HL-60 (cell line): ENCODE results near the gene SLC25A47.

Experiments used
- GABPA ChIP-seq: IDR thresholded peaks from 2 replicates; pipeline ENCODE4 v1.6.1; 2012; ENCODE audit warnings: low read depth
- POLR2AphosphoS5 ChIP-seq: IDR thresholded peaks from 2 replicates; pipeline ENCODE4 v1.6.1; 2012; ENCODE audit warnings: low read depth
- REST ChIP-seq: IDR thresholded peaks from 2 replicates; pipeline ENCODE4 v1.6.1; 2012; ENCODE audit warnings: low read depth; ENCODE audit not compliant: insufficient replicate concordance
- SPI1 ChIP-seq: IDR thresholded peaks from 2 replicates; pipeline ENCODE4 v1.6.1; 2012; ENCODE audit warnings: low read depth, mild to moderate bottlenecking, borderline replicate concordance
- TF ChIP-seq, protein P1 (sequence below): IDR thresholded peaks from one replicate; pipeline ENCODE4 v1.5.1; 2011; ENCODE audit warnings: low read length, control low read depth, inconsistent platforms; ENCODE audit not compliant: insufficient read depth

DNA sequence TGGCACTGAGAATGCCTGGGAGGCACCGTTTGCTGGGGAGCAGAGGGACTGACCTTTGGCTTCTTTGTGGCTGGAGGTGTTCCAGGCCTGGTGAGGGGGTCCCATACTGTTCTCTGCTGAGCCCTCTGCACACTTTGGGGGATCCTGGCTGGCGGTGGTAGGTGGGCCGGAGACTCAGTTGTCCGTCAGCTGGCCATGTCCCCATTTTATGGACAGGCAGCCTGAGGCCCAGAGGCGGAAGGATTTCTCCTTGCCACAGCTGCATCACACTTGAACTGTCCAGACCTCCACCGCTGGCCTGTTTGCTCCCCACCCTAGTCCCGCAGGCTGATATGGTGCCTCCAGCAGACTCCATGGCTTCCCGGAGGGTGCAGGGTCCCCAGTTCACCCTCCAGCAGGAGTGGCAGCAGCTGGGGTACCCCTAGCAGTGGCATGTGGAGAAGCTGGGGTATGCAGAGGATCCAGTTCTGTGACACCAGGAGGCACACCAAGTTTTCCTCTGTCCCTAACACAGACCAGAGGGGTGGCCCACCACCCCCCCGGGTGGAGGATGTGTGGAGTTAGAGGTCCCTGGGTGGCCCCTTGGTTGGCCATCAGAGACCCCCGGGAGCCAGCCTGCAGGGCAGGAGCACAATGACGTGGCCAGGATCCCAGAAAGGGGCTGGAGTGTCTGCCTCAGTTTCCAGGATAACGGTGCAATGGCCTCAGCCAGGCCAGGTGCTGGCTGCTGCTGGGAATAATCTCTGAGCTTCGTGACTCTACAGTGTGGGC is 31.6 kb upstream of the SLC25A47 start:
- TF ChIP-seq, protein P1, sequence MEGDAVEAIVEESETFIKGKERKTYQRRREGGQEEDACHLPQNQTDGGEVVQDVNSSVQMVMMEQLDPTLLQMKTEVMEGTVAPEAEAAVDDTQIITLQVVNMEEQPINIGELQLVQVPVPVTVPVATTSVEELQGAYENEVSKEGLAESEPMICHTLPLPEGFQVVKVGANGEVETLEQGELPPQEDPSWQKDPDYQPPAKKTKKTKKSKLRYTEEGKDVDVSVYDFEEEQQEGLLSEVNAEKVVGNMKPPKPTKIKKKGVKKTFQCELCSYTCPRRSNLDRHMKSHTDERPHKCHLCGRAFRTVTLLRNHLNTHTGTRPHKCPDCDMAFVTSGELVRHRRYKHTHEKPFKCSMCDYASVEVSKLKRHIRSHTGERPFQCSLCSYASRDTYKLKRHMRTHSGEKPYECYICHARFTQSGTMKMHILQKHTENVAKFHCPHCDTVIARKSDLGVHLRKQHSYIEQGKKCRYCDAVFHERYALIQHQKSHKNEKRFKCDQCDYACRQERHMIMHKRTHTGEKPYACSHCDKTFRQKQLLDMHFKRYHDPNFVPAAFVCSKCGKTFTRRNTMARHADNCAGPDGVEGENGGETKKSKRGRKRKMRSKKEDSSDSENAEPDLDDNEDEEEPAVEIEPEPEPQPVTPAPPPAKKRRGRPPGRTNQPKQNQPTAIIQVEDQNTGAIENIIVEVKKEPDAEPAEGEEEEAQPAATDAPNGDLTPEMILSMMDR, result no peak
- TF ChIP-seq REST, result no peak
- TF ChIP-seq POLR2AphosphoS5, result no peak
- no peak for TF ChIP-seq SPI1
- no peak for TF ChIP-seq GABPA
